ACHN (cell line): ENCODE measurements around the gene SRGAP2B.
"Not testable (repeated sequence)": the region's sequence is repeated elsewhere in the genome, so short reads cannot be mapped to it uniquely, and the experiment has no call there.

Experiments used
- DNase-seq: peaks from one replicate; pipeline ENCODE4 v3.0.0-alpha.2; 2015
- in situ Hi-C: cut with HindIII; loops from 2 replicates; pipeline ENCODE4 v1.10.0; 2017; ENCODE audit warnings: low sequenced_read_pairs, low pct_ligation_motif_present, low pct_unique_long_range_greater_than_20kb

The SRGAP2B gene

DNA sequence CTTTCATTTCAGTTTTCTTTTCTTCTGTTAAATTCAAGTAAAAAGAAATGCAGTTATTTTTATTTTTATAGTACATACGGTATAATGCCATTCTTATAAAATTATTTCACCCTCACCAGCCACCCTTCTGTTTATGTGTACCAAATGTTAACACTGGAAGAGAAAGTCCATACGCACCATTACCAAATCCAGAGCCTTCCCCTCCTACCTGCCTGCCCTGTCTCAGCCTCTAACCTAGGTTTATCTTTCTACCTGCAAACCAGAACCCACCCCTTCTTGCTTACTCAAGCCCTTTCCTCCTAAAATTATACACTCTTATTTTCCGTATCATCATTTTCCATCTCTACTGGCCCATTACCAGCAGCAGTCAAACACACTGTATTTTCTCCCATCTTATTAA is 84.5 kb downstream of the SRGAP2B start:
- in situ Hi-C loops, DNase-seq: not testable (repeated sequence)

DNA sequence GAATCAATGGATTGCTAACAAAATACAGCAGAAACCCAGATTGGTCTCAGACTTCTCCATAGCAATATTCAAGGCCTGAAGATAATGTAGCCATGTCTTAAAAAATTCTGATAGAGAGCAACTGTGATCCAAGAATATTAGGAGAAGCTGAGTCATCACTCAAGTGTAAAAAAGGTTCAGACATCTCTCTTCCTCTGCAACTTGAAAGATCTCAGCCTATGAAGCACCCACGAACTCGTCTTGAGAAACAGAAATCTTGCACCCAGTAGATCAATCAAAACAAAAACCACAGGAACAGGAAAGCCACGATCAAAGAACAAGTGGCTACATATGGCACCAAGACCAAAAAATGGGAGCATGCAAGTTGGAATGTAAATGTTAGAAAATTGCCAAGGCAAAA is 85.2 kb downstream of the SRGAP2B start:
- in situ Hi-C loops, DNase-seq: not testable (repeated sequence)

DNA sequence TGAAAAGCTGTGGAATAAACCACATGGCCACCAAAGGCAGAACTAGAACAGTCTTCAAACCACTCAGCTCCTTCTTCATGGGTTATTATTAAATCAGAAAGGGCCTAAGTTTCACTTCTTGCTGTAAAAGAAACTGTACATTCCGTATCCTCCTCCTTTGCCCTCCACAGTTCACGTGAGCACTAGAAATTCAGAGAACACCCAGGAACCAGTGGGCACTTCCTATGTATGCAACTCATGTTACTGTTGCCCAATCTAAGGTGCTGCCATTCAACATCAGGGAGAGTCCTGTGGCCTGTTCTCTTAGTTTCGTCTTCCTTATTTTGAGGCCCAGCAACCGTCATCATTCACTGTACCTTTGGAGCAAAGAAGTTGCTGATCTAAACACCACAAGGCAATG is 86.7 kb downstream of the SRGAP2B start:
- in situ Hi-C loops, DNase-seq: not testable (repeated sequence)

DNA sequence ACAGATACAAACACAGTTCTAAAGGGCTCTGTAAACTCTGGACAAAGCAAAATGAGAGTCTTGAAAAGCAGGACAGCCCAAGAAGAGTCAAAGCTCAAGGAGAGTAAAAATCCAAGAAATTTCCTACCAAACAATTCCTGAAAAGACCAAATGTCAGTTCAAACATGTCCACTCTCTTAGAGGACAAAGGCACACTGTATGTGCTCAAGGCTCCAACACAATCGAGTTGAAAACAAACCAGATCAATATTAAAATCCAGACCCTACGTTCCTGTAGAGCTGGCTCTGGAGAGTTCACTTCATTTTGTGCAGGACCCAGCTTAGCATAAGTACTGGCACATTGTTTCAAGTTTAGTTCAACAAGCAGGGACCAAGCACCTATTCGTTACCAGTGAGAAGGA is 90.0 kb downstream of the SRGAP2B start:
- in situ Hi-C loops, DNase-seq: not testable (repeated sequence)

DNA sequence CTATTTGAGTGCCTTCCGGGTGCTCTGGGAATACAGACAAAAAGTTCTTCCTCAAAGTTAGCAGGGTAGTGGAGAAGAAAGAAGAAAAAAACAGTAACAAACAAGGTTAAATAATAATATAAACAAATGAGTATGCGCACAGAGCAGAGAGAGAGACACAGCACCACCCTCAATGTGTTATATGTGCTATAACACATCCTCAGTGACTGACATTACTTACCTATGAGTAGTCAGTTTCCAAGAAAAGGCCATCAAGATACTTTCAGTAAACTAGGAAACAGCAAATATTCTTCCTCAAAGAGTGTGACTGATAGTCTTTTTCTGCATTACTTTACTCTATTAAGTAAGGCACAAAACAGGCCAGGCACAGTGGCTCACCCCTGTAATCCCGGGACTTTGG is 93.7 kb downstream of the SRGAP2B start:
- DNase-seq, in situ Hi-C loops: not testable (repeated sequence)

DNA sequence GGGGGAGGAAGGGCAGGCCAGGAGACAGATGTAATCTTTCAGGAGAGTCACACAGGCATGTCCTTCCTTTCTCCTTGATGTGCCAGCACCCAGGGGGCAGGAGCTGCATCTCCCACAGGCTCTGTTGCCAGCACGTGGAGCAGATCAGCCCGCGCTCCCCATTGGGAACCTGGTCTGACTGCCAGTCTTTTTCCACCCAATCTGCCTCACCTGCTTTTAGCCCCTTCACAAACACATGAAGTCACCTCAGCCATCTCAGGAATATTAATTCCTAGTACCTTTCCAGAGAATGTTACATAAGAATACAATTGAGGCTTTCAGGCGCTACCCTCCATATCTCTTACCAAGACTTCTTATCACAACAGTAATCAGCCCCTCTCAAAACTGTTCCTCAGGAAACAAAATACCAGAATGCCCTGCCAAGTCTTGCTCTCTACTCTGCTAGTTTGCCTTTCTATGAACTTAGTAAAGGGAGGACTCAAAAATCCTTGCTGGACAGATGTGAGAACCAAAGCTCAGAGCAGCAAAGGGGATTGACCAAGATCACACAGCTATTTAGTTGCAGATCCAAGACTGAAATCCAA is 94.3 kb downstream of the SRGAP2B start:
- in situ Hi-C loops: not testable (repeated sequence)

DNA sequence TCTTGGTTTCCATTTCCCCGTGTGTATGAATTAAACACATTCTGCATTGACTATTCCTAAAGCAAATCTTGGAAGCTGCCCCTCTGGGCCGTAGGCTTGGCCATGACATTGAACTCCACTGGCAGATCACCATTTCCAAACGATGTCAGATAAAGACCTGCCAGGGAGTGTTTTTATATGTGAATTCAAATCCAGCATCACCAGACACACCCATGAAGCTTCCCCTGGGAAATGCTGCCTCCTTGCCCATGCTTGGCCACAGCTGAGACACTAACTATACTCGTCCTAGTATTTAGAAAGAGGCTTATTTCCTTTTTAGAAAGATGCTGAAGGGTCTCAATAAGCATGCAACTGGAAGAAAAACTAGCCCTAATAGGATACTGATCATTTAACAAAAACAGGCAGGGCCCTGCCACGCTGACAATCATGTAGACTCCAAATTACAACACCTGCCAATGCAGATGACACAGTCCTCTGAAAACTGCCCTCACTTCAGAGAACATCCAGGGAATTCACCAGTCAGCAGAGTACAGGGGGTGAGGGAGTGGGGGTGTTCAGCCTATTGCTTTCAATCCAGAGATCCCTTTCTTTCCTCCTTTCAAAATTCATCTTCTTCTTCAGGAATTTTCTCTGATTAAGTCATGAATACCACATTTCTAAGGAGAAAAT is 94.9 kb downstream of the SRGAP2B start:
- in situ Hi-C loops, DNase-seq: not testable (repeated sequence)

More for the DNA sequence above, 94.3 kb downstream of the SRGAP2B start:
- DNase-seq: not testable (repeated sequence)

DNA sequence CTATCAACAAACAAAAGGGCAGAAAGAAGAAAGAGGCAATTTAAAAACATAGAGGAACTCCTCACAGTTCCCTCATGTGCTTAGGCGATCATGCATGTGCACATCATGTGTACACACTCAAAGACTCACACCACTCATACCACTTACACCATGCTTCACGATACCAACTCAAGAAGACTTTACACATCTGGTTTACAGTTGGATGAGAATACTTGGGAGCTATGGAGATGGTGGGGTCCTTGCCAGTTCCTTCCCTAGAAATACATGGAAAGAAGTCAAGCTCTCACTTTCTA is 96.2 kb downstream of the SRGAP2B start:
- DNase-seq, in situ Hi-C loops: not testable (repeated sequence)

DNA sequence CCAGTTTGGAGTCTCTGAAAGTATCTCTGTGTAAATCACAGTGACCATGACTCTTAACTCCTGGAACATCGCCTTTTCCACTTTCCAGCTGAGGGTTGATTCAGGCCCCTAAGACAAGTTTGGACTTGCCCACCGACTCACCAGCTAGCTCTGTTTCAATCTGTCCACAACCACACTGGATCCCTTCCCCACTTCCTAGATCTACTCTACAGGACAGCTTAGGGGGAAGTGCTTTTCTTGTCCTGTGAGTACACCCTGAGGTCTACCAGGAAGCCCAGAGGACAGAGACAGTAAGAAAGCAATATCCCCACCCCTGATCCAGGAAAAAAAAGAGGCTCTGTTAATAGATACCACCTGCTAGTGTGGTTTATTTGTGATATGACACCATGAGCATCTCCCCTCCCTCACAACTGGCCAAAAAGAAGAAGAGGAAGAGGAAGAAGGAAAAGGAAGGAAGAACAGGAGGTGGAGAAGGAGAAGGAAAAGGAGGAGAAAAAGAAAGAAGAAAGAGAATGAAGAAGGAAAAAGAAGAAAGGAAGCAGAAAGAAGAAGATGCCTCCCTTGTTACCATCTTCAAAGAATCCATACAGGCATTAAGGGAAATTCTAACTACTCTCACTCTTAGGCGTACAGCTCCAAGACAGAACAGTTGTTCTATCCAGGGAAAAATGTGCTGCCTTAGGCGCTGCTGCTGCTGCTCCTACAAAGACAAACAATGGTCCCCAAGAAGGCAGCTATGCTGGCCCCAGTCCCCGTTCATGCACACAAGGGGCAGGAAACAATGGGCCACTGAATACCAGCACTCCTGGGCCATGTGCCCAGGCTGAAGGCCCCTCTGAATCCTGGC is 96.8 kb downstream of the SRGAP2B start:
- in situ Hi-C loops, DNase-seq: not testable (repeated sequence)

DNA sequence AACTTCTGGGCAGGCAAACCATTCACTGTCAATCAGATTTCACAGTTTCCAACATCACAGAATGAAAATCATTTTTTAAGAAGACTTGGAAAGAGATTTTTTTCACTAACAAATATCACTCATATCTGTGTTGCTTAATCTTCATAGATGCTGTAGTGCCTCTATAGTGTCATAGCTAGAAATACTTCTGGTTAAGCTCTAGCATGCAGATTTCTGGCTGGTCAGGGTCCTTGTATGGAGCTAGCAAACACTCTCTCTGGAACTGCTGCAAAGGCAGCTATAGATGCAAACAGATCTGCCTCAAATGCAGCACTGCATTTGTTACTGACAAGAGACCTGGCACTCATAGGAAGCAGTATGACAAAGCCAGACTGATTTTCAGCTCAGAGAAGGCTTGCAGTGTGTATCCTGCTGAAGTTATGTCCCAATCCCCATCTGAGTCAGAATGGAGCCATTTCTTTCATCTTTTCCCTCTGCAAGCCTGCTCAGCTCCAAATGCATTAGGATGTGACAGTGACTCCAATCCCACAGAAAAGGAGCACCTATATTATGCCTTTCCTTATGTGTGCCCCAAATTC is 99.2 kb downstream of the SRGAP2B start:
- DNase-seq, in situ Hi-C loops: not testable (repeated sequence)

DNA sequence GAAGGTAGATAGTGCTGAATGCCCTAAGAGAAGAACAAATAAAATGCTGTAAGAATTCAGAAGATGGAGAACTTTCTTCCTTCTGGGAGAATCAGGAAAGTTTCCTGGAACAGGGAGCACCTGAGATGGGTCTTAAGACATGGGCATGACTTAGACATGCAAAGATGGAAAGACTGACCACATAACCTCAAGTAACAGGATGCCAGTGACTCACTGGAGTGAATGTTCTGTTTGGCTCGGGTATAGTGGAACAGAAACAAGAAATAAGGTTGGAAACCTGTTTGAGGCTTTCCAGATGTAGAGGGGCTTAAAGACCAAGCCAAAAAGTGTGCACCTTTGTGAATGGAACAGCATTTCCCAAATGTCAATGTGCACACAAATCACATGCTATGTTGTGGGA is 102.2 kb downstream of the SRGAP2B start:
- DNase-seq: peak; percentile 69
- in situ Hi-C loops: not testable (repeated sequence)

DNA sequence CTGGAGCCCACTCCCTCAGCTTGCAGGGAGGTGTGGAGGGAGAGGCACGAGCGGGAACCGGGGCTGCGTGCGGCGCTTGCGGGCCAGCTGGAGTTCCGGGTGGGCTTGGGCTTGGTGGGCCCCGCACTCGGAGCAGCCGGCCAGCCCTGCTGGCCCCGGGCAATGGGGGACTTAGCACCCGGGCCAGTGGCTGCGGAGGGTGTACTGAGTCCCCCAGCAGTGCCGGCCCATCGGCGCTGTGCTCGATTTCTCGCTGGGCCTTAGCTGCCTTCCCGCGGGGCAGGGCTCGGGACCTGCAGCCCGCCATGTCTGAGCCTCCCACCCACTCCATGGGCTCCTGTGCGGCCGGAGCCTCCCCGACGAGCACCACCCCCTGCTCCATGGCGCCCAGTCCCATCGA is 104.5 kb downstream of the SRGAP2B start:
- in situ Hi-C loops: not testable (repeated sequence)

DNA sequence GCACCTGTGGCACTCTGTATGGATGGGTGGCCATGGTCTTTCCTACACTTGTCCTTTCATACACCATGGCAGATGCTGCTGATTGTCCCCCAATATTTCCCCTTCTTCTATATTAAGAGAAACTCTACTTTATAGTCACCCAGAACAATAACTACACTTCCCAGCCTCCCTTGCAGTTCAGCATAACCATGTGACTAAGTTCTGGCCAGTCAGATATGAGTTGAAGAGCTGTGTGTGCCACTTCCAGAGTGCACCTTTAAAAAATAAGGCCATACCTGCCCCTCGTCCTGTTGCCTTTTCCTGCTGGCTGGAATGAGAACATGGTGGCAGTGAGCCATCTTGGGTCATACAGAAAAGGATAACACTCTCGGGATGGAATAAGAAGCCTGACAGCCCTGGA is 108.0 kb downstream of the SRGAP2B start:
- in situ Hi-C loops, DNase-seq: not testable (repeated sequence)

More for the DNA sequence above, 104.5 kb downstream of the SRGAP2B start:
- not testable (repeated sequence) for DNase-seq

DNA sequence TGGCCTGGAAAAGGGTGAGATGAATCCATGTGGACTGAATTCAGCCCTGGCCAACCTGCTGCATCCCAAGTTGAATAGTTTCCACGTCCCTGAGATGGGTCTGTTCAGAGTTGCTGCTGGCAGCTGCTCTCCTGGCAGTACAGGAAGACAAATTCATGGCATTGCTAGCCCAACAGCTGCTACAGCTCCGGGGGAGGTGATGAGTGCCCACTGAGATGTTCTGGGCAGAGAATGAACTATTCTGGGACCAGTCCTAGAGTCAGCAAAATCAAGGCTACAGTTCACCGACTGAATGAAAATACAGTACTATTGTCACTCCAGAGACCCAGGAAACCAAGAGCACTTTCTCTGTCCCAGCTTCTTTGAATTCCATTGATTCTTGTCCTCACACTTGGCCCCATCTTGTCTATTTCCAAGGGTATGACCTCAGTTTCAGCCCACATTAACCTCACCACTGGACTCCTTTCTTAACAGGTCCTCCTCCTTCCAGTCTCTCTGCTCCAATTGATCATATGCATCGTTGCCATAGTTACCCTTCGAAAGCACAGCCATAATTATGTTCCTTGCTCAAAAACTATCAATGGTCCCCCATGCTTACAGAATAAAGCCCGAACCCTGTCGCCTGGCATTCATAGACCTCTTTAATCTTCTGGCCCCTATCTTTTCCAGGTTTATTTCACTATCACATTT is 108.8 kb downstream of the SRGAP2B start:
- in situ Hi-C loops, DNase-seq: not testable (repeated sequence)

DNA sequence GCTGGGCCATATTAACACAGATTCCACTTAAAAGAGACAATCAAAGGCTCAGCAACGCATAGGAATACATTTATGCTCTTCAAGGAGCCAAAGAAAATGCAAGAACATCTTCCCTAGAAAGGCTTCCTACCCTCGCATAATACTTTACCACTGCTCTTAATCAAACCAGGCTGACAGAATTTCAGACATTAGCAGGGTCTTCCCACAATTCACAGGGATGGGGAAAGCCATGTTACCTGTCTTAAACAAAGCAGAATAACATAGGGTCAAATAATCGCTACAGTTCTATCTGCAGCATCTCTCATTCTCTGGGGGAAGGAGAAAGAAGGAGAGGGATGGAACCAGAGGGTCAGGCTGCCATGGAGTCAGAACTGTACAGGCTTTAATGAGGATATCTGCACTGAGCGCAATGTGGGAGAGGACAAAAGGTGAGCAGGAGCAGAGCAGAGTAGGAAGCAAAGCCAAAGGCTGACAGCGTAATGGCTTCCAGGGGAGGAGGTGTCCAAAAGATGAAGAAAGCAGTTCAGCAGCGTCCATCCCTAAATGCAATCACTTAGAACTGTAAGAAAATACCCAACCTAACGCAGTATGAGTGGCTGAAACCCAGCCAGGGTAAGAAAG is 109.5 kb downstream of the SRGAP2B start:
- DNase-seq: not testable (repeated sequence)

DNA sequence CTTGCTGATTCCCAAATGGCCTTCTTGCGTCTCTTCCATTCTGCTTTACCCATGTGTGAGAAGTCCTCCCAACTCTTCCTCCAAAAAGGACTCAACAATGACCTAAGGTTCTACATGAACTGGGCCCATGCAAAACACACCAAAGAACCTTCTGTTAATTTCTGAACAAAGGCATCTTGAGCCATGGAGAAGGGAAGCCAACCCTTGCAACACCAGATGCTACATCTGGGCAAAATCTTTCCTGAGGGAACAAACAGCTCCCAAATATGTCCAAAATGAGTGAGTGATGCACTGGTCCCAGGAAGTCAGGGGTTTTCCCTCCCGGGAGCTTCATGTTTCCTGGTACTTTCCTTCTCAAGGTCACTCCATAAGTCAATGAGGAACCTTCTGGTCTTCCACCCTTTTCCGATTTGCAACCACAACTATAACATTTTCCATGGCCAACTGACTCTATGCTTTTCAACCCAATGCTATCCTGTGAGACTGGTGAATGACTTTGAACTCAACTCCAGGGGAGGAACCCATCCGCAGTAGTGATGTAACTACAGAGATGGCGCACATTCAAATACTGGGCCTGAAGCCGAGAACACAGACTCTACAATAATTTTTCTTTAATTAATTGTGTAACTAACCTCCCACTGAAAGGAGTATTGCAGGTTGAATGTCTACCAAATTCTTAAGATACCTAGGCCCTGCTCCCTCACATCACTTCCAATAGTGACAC is 112.2 kb downstream of the SRGAP2B start:
- DNase-seq, in situ Hi-C loops: not testable (repeated sequence)

More for the DNA sequence above, 109.5 kb downstream of the SRGAP2B start:
- in situ Hi-C loops: not testable (repeated sequence)

DNA sequence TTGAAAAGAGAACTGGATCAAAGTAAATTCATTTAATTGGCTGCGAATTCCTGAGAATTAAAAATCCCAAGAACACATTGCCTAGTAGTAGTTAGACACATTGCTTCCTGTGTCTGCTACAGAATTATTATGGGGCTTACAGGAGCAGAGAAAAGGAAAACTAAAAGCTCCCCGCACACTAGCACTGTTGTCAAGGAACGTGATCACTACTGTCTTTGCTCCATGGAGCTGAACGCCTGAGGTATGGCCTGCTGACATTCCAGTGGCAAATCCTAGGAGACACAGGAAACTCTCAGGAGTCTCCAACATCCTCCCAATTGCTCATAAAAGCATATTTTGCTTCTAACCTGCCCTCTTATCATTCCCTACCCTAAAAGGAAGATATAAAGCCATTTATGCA is 114.0 kb downstream of the SRGAP2B start:
- DNase-seq, in situ Hi-C loops: not testable (repeated sequence)
